ENCODE results near the gene YPEL4. TPM values are rescaled to one million over a fixed set of nuclear protein-coding genes. Genes with fewer than 3 reads are reported as not detected.

YPEL4 gene
- total RNA-seq, 1 experiment from 2014 or later: 0.32 TPM

GRCh38 chr11:57597916-57598830, 51.5 kb downstream of the YPEL4 start:
- ChIA-PET POLR2A (interaction anchor here (0.6 kb wide), 1 partner anchor 29 kb away, joined by 4 read pairs; no protein-coding TSS in a partner anchor), RAD21 (ENCODE audit: low non-redundant PET in 1 of 2, low total read pairs in 2 of 2, uncharacterized antibody in 2 of 2, unreplicated experiment in 2 of 2) (no interaction called here), CTCF (no interaction called here)
- no peaks in the 10 kb centered on the region for H4K20me1 ChIP-seq (ENCODE audit: insufficient read depth)
- no peaks in the 10 kb centered on the region for H3K79me2 ChIP-seq (ENCODE audit: insufficient read depth, low read length)
- intact Hi-C loops (cut with micrococcal nuclease): no loop called here
- H3K36me3 ChIP-seq (ENCODE audit: control insufficient read depth in 1 of 2, insufficient read depth in 2 of 2, low read length in 2 of 2): no peaks in the 10 kb centered on the region
- H3K27ac ChIP-seq (ENCODE audit: low read depth, low read length): no peak overlapping the region
- no peaks in the 10 kb centered on the region for H3K9me2 ChIP-seq (ENCODE audit: insufficient read depth)
- H3K9ac ChIP-seq (ENCODE audit: low read length): no peak overlapping the region
- no peaks in the 10 kb centered on the region for H3K27me3 ChIP-seq (ENCODE audit: insufficient read depth, low read length)
- H3K9me3 ChIP-seq (ENCODE audit: control insufficient read depth in 1 of 2, insufficient read depth in 1 of 2, low read depth in 1 of 2, low read length in 2 of 2): no peaks in the 10 kb centered on the region
- peak overlapping the region; percentile 57 for H3K4me2 ChIP-seq (ENCODE audit: low read length)
- H2AFZ ChIP-seq (ENCODE audit: low read depth, low read length, poor library complexity, severe bottlenecking): no peak overlapping the region
- H3K4me3 ChIP-seq (replicated peaks in 1 of 2; ENCODE audit: low read depth in 1 of 2, low read length in 2 of 2): peak overlapping the region; percentile 19 to 26
- ATAC-seq: peak; percentile 85
- peaks cover 0 to 8% of the 10 kb centered on the region in 2 experiments; a peak in 2 of 4 replicates for H3K4me1 ChIP-seq (ENCODE audit: control insufficient read depth in 1 of 2, insufficient read depth in 2 of 2, low read length in 2 of 2)
- no peak for DNase-seq (ENCODE audit: low read depth, low spot score)
- TF ChIP-seq RAD21 (IDR thresholded peaks at IDR 0.05; ENCODE audit: low read depth) (no peak), REST (IDR thresholded peaks at IDR 0.05; ENCODE audit: low read depth) (no peak), CTCF (IDR thresholded peaks at IDR 0.05 in 2 of 3, conservative IDR thresholded peaks at IDR 0.05 in 1 of 3; ENCODE audit: borderline replicate concordance in 1 of 3, insufficient read depth in 1 of 3, low read depth in 2 of 3, low read length in 2 of 3) (no peak)
- no TSS peak for BruUV-seq (replicated peaks)

All from HCT116 (cell line).